CD4-positive, alpha-beta T cell treated with Interleukin-4 for 1 hour (primary cell): ENCODE data around the gene SCAI.
"Not testable (repeated sequence)": the region's sequence is repeated elsewhere in the genome, so short reads cannot be mapped to it uniquely, and the experiment has no call there.

Experiments used
- DNase-seq, 2 donors: peaks; one replicate each; pipeline ENCODE4 v3.0.0-alpha.2; 2020 to 2022

SCAI gene

GRCh38 chr9:125147401-125147951 is 4.1 kb upstream of the SCAI start:
- DNase-seq: no peak

- DNase-seq: no peak
These were observed 2.9 kb upstream of the SCAI start for GRCh38 chr9:125146247-125146646.

- DNase-seq: no peak
These were observed 2.1 kb upstream of the SCAI start for GRCh38 chr9:125145425-125145824.

- DNase-seq: peak in 1 of 2 donors; percentile 6
These were observed 560 bp downstream of the SCAI start for GRCh38 chr9:125142560-125143376.

GRCh38 chr9:125141751-125142150 is 1.6 kb downstream of the SCAI start:
- no peak for DNase-seq

GRCh38 chr9:125141251-125141650 is 2.1 kb downstream of the SCAI start:
- DNase-seq: no peak

GRCh38 chr9:125140576-125140975 is 2.8 kb downstream of the SCAI start:
- no peak for DNase-seq

GRCh38 chr9:125137200-125137599 is 6.1 kb downstream of the SCAI start:
- no peak for DNase-seq

GRCh38 chr9:125134976-125135375 is 8.4 kb downstream of the SCAI start:
- DNase-seq: no peak

- no peak for DNase-seq
These were observed 9.7 kb downstream of the SCAI start for GRCh38 chr9:125133403-125134329.

- no peak for DNase-seq
These were observed 11.6 kb downstream of the SCAI start for GRCh38 chr9:125131778-125132177.

GRCh38 chr9:125126019-125126746 is 17.1 kb downstream of the SCAI start:
- DNase-seq: peak; percentile 84 to 85

GRCh38 chr9:125125523-125125922 is 17.8 kb downstream of the SCAI start:
- no peak for DNase-seq

GRCh38 chr9:125121146-125121545 is 22.2 kb downstream of the SCAI start:
- no peak for DNase-seq

GRCh38 chr9:125119643-125120286 is 23.6 kb downstream of the SCAI start:
- peak in 1 of 2 donors; percentile 25 for DNase-seq

GRCh38 chr9:125118696-125119095 is 24.6 kb downstream of the SCAI start:
- DNase-seq: not testable (repeated sequence)

GRCh38 chr9:125114503-125114902 is 28.8 kb downstream of the SCAI start:
- not testable (repeated sequence) for DNase-seq

GRCh38 chr9:125110464-125110863 is 32.9 kb downstream of the SCAI start:
- DNase-seq: no peak

- DNase-seq: not testable (repeated sequence)
These were observed 34.8 kb downstream of the SCAI start for GRCh38 chr9:125108541-125108940.

GRCh38 chr9:125106285-125106893 is 36.9 kb downstream of the SCAI start:
- DNase-seq: no peak

GRCh38 chr9:125103770-125104460 is 39.4 kb downstream of the SCAI start:
- no peak for DNase-seq
